GM18951 (cell line): ENCODE results near the gene OBSCN.

Source experiments
- POLR2A ChIP-seq: IDR thresholded peaks from 4 replicates; pipeline ENCODE4 v1.6.1; 2011; ENCODE audit warnings: mild to moderate bottlenecking; ENCODE audit not compliant: insufficient read length, insufficient read depth; ENCODE audit errors: extremely low read depth
- in situ Hi-C: fragments of 300-500 bp; cut with MboI; formaldehyde crosslinking; loops from one replicate; pipeline ENCODE4 v1.12.0; 2022; ENCODE audit warnings: low sequenced_read_pairs, mixed read lengths, inconsistent platforms; ENCODE audit not compliant: unreplicated experiment

Gene OBSCN

DNA sequence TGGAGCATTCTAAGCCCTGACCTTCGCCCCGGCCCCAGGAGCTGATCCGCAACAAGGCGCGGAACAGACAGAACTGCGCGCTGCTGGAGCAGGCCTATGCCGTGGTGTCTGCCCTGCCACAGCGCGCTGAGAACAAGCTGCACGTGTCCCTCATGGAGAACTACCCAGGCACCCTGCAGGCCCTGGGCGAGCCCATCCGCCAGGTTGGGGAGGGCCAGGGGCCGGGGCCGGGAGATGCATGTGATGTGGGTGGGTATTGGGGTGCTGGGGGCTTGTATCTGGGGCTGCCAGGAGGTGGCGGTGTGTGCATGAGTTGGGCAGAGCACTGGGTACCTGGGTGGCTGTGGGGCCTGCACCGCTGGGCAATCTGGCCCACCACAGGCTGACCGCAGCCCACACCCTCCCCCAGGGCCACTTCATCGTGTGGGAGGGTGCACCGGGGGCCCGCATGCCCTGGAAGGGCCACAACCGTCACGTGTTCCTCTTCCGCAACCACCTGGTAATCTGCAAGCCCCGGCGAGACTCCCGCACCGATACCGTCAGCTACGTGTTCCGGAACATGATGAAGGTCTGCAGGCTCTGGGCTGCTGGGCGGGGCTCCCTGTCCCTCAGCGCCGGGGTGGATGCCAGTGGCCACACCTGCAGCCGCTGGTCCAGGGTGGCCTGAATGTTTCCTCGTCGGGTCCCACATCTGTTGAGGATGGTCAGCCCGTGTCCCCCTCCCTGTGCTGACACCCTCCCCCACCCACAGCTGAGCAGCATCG is 133.0 kb downstream of the OBSCN start:
- in situ Hi-C loops = no loop called here
- TF ChIP-seq POLR2A = no peak

DNA sequence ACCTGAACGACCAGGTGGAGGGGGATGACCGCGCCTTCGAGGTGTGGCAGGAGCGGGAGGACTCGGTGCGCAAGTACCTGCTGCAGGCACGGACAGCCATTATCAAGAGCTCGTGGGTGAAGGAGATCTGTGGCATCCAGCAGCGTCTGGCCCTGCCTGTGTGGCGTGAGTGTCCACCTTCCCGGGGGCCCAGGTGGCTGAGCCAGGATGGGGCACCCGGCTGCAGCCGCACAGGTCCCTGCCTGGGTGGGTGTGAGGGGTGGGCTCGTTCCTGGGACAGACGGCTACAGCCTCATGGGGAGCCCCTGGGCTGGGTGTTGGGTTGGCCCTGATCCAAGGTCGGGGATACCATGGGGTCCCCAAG is 133.6 kb downstream of the OBSCN start:
- in situ Hi-C loops = no loop called here
- TF ChIP-seq POLR2A = no peak

DNA sequence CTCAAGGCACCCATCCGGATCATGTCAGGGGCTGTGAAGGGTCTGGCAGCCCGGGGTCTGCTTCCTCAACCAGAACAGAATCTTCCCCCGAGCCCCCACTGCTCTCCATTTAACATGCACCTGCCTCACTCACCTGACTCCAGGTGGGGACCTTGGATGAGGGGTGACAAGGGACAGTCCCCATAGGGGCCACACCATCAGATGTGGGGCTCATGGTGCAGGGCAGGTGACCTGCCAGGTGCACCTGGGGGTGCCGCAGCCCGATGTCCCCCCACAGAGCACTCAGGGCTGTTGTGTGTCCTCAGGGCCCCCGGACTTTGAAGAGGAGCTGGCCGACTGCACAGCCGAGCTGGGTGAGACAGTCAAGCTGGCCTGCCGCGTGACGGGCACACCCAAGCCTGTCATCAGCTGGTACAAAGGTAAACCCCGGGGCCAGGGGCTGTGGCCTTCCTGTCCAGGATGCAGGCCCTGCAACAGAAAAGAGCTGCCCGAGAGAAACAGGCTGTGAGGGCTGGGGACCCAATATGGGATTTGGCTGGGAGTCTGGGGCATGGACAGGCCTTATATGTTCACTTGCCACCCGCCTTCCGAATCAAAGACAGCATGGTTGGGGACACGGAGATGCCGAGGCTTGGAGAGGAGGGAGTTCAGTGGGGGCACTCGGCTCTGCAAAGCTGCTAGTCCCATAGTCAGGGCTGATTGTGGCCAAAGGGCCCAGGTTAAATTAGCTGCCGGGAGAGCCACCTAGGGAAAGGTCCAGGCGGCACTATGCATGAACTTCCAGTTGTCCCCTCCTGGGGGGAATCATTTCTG is 134.2 kb downstream of the OBSCN start:
- no peak for TF ChIP-seq POLR2A
- in situ Hi-C loops = no loop called here

DNA sequence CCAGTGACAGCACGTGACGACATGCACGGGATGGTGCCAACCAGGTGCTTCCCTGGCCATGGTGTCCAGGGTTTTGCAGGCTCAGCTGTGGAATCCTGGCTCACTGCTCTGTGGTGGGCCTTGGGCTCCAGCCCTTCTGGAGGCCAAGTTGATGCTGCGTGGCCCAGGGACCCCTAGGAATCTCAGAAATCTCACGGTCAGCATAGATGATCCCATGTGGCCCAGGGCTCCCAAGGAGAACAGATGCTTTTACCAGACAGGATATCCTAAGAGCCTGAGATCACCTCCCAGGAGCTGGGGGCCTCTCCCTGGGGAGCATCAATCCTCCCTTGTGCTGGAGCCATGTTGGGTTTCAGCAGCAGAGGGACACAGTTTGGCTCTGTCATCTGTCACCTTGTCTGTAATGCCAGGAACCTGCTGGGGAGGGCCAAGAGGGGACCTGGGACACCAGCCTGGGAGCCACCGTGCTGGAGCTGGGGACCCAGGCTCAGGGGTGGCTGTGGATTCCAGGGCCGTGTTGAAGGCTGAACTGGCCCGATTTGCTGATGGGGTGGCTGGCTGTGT is 134.9 kb downstream of the OBSCN start:
- no peak for TF ChIP-seq POLR2A
- in situ Hi-C loops = no loop called here

DNA sequence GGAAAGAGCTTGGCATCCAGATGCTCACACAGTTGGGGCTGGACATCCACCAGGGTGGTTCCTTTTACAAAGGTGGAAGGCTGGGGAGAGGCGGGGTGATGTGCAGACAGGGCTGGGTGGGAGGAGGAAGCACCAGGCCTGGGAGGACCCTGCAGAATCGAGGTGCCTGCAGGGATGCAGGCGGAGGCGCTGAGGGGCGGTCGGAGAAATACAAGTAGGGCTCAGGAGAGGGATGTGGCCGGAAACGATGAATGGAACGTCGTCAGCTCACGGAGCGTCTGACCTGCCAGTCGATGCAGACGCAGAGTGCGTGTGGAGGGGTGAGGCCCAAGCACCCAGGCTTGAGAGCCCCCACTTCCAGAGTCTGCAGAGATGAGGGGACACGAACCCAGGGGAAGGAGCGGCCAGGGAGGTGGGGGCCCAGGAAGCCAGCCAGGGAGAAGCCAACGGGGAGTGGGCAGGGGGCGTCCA is 135.4 kb downstream of the OBSCN start:
- in situ Hi-C loops = no loop called here
- no peak for TF ChIP-seq POLR2A

DNA sequence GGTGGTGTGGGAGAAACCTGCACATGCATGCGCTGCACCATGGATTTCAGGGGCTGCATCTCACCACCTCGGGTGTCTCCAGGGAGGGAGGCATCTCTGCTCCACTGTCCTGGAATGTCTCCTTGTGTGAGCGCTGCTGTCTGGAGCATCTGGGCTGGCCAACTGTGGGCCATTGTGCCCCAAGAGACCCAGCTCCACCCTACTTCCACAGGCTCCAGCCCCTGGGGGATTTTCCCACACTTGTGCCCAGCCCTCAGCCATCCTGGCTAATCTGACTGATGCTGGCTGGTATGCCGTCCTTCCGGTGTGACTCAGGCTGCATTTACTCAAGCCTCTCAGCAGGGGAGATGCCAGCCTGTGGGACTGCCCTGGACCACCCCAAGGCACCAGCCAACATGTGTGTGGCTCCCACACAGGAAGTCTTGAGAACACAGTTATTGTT is 136.8 kb downstream of the OBSCN start:
- in situ Hi-C loops = no loop called here

DNA sequence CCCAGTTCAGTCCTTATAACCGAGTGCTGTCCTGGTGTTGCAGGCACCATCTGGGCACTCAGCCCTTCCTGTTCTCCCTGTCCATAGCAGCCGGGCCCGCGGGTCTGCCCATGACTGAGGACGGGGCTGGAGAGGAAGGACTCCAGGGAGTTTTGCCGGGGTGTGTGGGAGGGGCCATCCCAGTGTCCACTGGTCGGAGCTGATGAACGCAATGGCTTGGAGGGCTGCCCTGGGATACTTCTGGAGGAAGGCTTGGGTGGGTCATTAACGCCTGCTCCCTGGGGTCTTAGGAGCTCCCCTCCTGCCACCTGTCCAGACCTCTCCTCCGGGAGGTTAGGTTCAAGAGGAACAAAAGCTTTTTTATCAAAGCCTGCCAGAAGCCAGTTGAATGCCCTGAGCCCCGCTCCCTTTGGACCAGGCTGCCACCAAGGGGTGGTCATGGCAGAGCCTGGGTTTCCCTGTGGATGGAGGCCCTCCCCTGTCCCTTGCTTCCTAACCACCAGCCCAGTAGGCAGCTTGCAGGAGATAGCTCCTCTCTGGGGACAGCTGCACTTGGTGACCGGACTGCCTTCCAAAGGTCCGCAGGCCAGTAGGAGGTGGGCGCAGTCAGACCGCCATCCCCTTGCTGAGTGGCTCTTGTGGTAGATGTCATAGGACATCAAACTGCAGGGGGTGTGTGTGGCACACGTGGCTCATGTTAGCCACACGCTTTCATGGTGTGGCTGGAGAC is 137.5 kb downstream of the OBSCN start:
- in situ Hi-C loops = no loop called here
- no peak for TF ChIP-seq POLR2A

More for the DNA sequence above, 136.8 kb downstream of the OBSCN start:
- no peak for TF ChIP-seq POLR2A

DNA sequence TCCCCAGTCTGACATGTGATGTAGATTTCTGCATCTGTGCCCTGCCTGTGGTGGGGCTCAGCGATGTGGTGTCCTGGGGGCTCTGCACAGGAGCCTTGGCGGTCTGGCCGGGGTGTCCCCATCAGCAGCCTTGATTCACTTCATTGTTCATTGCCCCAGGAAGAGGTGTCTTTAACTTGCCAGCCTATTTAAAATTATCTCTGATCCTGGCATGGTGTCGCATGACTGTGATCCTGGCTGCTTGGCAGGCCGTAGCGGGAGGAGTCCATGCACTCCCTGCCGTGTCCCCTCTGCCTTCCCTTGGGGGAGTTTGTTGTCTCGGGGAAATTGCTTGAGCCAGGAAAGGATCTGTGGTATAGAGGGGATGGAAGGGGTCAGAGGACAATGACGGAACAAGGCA is 138.9 kb downstream of the OBSCN start:
- in situ Hi-C loops = no loop called here
- TF ChIP-seq POLR2A = no peak

DNA sequence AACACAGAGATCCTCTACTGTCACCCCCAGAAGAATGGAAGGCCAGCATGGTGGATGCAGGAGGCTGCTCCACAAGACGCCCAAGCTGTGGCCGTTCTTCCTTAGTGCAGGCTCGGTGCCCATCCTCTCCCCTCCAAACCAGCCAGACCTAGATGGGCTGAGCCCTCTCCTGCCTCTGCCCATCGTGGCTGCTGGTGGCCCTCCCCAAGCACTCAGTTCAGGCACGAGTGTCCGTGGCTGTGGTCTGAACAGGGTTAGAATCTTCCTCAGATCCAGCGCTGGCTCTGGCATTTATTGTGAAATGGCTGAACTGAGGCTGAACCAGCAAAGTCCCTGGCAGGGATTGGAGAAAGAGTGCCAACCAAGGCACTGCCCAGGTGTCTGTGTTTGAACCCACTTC is 139.3 kb downstream of the OBSCN start:
- in situ Hi-C loops = no loop called here
- no peak for TF ChIP-seq POLR2A

DNA sequence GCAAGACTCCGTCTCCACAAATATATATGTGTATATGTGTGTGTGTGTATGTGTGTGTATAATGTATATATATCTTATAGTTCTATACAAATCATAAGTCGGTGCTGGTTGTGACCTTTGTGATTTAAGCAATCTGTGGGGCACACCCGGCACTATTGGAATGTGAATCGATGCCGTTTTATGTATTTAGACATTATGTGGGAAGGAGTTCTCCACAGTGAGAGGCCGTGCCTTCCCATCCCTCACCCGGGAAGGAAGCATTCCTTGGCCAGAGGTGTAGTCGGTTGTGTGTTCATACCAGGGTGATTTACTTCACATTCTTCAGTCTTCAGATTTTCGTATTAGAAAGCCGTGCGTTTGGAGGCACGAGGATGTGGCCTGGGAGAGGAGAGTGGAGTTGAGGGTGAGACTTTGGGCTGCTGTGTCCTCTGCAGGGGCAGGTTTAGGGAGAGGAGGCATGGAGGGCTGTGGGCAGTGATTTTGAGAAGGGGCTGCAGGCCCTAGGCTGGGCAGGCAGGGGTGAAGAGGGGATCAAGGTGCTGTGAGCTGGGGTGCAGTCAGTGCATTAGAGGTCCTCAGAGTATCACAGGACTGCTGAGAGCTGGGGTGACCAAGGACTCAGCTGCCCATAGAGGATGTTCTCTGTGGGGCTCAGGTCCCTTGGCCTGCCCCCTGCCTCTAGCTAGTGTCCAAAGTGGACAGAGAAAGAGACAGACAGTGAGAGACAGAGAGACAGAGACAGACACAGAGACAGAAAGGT is 141.0 kb downstream of the OBSCN start:
- TF ChIP-seq POLR2A = no peak
- in situ Hi-C loops = no loop called here

DNA sequence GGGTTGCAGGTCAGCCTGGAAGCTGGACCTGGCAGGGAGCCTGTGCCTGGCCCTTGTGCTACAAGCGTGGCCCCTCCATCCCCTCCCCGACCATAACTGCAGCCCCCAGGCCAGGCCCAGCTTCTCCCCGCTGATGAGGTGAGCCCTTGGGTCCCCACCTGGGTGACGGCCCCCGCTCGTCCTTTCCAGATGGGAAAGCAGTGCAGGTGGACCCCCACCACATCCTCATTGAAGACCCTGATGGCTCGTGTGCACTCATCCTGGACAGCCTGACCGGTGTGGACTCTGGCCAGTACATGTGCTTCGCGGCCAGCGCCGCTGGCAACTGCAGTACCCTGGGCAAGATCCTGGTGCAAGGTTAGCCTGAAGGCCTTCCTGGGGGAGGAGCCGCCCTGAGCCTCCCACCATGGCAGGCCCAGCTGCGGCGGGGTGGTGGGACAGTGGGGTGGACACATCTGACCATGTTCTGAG is 141.9 kb downstream of the OBSCN start:
- TF ChIP-seq POLR2A = no peak
- in situ Hi-C loops = no loop called here

DNA sequence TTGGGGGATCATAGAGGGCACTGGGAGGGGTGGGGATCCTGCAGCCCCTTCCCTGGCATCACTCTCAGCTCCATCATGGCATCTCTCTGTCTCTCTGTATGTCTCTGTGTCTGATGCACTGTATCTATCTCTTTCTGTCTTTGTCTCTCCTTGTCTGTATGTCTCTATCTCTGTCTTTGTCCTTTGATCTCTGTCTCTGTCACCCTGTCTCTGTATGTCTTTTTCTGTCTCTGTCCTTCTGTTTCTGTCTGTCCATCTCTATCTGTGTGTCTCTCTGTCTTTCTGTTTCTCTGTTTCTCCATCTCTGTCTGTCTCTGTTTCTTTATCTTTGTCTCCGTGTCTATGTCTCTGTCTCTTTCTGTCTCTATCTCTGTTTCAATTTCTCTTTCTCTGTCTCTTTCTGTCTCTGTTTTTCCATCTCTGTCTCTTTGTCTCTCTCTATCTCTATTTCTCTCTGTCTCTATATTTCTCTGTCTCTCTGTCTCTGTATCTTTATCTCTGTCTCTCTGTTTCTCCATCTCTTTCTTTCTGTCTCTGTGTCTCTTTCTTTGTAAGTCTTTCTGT is 142.4 kb downstream of the OBSCN start:
- in situ Hi-C loops = no loop called here
- TF ChIP-seq POLR2A = no peak
